GM10248 (cell line): Measurements from ENCODE around the gene ARL5A.
A peak's percentile ranks its signal among the peaks of the same experiment; 100 is the strongest.

Experiments used
- CTCF ChIA-PET: fragments of 300-600 bp; sonication (Branson Sonifier 250); formaldehyde crosslinking; extraction: SDS; loops from one replicate; lab custom pipeline; 2021; ENCODE audit warnings: antibody characterized with exemption; lab: Yijun Ruan, JAX
- POLR2A ChIA-PET: fragments of 350-650 bp; sonication (Branson Sonifier 250); formaldehyde crosslinking; extraction: SDS; loops from one replicate; lab custom pipeline; 2020; ENCODE audit warnings: antibody characterized with exemption; lab: Yijun Ruan, JAX
- DNase-seq: peaks from one replicate; pipeline ENCODE4 v3.0.0; 2012; ENCODE audit errors: extremely low spot score
- CTCF ChIP-seq: IDR thresholded peaks from 2 replicates; pipeline ENCODE4 v1.5.1; 2012; ENCODE audit warnings: mild to moderate bottlenecking, low read depth; ENCODE audit errors: extremely low read depth, missing control alignments, control extremely low read depth

Gene ARL5A

GRCh38 chr2:151770995-151771394 lies 57.2 kb downstream of the ARL5A start:
- no peak for TF ChIP-seq CTCF
- POLR2A ChIA-PET = interaction anchor here (1.2 kb wide), 1 partner anchor 53 kb away, joined by 4 read pairs; no protein-coding TSS in a partner anchor
- no peak for DNase-seq
- CTCF ChIA-PET = interaction anchor here (1.1 to 2.7 kb wide), 6 partner anchors 13 to 255 kb away, joined by 3 to 9 read pairs (median 4); partner anchors contain the start of gene ARL5A

- no peak for TF ChIP-seq CTCF
- ChIA-PET CTCF (interaction anchor here (1.0 to 1.7 kb wide), 3 partner anchors 14 to 256 kb away, joined by 3 to 4 read pairs (median 3); partner anchors contain the start of gene ARL5A), POLR2A (no interaction called here)
- DNase-seq = no peak
These were observed 58.6 kb downstream of the ARL5A start for GRCh38 chr2:151769606-151770005.

- CTCF ChIA-PET = interaction anchor here (1.1 to 2.0 kb wide), 5 partner anchors 10 to 42 kb away, joined by 3 to 9 read pairs (median 5); no protein-coding TSS in a partner anchor
- POLR2A ChIA-PET = no interaction called here
- TF ChIP-seq CTCF = no peak
- no peak for DNase-seq
These were observed 60.7 kb downstream of the ARL5A start for GRCh38 chr2:151767536-151767935.

- POLR2A ChIA-PET = no interaction called here
- TF ChIP-seq CTCF = no peak
- peak; percentile 56 for DNase-seq
- CTCF ChIA-PET = interaction anchor here (0.6 to 2.0 kb wide), 10 partner anchors 11 to 232 kb away, joined by 3 to 10 read pairs (median 4); no protein-coding TSS in a partner anchor
These were observed 61.6 kb downstream of the ARL5A start for GRCh38 chr2:151766437-151767153.

GRCh38 chr2:151765760-151766410 lies 62.3 kb downstream of the ARL5A start:
- TF ChIP-seq CTCF = no peak
- DNase-seq = no peak
- ChIA-PET POLR2A (no interaction called here), CTCF (interaction anchor here (1.0 to 2.0 kb wide), 6 partner anchors 10 to 233 kb away, joined by 3 to 10 read pairs (median 6); no protein-coding TSS in a partner anchor)

- no peak for DNase-seq
- ChIA-PET CTCF (interaction anchor here (1.6 kb wide), 1 partner anchor 51 kb away, joined by 3 read pairs; no protein-coding TSS in a partner anchor), POLR2A (no interaction called here)
- TF ChIP-seq CTCF = no peak
These were observed 65.5 kb downstream of the ARL5A start for GRCh38 chr2:151762694-151763093.
